ENCODE data around the gene PPP1R12B.

Gene PPP1R12B

GRCh38 chr1:202348509-202349205 is at the start of gene PPP1R12B:
Gene PPP1R12B, plus strand, starts transcription at chr1:202348699. Its CDS starts 153 bp downstream, at chr1:202348852.
- peak; percentile 99 for DNase-seq

GRCh38 chr1:202302166-202302565 is 46.3 kb upstream of the PPP1R12B start:
- DNase-seq, result no peak

GRCh38 chr1:202304375-202304774 is 44.1 kb upstream of the PPP1R12B start:
- no peak for DNase-seq

GRCh38 chr1:202305168-202305567 is 43.3 kb upstream of the PPP1R12B start:
- DNase-seq, result no peak

GRCh38 chr1:202306535-202307345 is 41.8 kb upstream of the PPP1R12B start:
- DNase-seq, result no peak

- no peak for DNase-seq
Measured at GRCh38 chr1:202310071-202310725, 38.3 kb upstream of the PPP1R12B start.

GRCh38 chr1:202310746-202311145 is 37.8 kb upstream of the PPP1R12B start:
- DNase-seq, result no peak

- no peak for DNase-seq
Measured at GRCh38 chr1:202311875-202312635, 36.4 kb upstream of the PPP1R12B start.

GRCh38 chr1:202315576-202316168 is 32.8 kb upstream of the PPP1R12B start:
- DNase-seq, result peak; percentile 62 to 82

GRCh38 chr1:202316186-202316585 is 32.3 kb upstream of the PPP1R12B start:
- DNase-seq, result no peak

GRCh38 chr1:202317941-202318925 is 30.3 kb upstream of the PPP1R12B start:
- no peak for DNase-seq

GRCh38 chr1:202319381-202320080 is 29.0 kb upstream of the PPP1R12B start:
- DNase-seq, result no peak

- no peak for DNase-seq
Measured at GRCh38 chr1:202320081-202320405, 28.5 kb upstream of the PPP1R12B start.

GRCh38 chr1:202323731-202324130 is 24.8 kb upstream of the PPP1R12B start:
- no peak for DNase-seq

- no peak for DNase-seq
Measured at GRCh38 chr1:202324646-202325045, 23.9 kb upstream of the PPP1R12B start.

- DNase-seq, result no peak
Measured at GRCh38 chr1:202329891-202330290, 18.6 kb upstream of the PPP1R12B start.

GRCh38 chr1:202333861-202334260 is 14.6 kb upstream of the PPP1R12B start:
- DNase-seq, result no peak

GRCh38 chr1:202343652-202344349 is 4.7 kb upstream of the PPP1R12B start:
- DNase-seq, result peak; percentile 58 to 60

- no peak for DNase-seq
Measured at GRCh38 chr1:202348005-202348508, 442 bp upstream of the PPP1R12B start.
